AG04450 (cell line): ENCODE data around the gene CNTNAP2. TPM values are rescaled to one million over a fixed set of nuclear protein-coding genes. Genes with fewer than 3 reads are reported as not detected.

ENCODE experiments used
- CTCF ChIA-PET: fragments of 300-600, 350-600 bp; formaldehyde crosslinking; extraction: SDS; loops from one replicate; lab custom pipeline; 2022; ENCODE audit warnings: antibody characterized with exemption, inconsistent platforms; lab: Charles Lee
- POLR2A ChIA-PET: fragments of 350-600 bp; formaldehyde crosslinking; extraction: SDS; loops from one replicate; lab custom pipeline; 2021; ENCODE audit warnings: antibody characterized with exemption, inconsistent platforms; lab: Yijun Ruan, JAX
- DNase-seq: peaks from one replicate; pipeline ENCODE4 v3.0.0-alpha.2; 2011; ENCODE audit warnings: low read depth, low spot score
- H3K27ac ChIP-seq: one replicate; pipeline ENCODE4 v1.5.1; 2012; ENCODE audit warnings: low read depth, low read length, control low read depth
- H3K27me3 ChIP-seq: one replicate; pipeline ENCODE4 v1.6.0; 2012; ENCODE audit warnings: low read length; ENCODE audit not compliant: control insufficient read depth, insufficient read depth
- H3K4me3 ChIP-seq: 2 replicates; pipeline ENCODE4 v1.5.1; 2011; ENCODE audit warnings: mild to moderate bottlenecking, low read depth, low read length, control low read depth
- H3K9me3 ChIP-seq: 2 replicates; pipeline ENCODE4 v1.5.1; 2012; ENCODE audit warnings: low read length; ENCODE audit not compliant: control insufficient read depth, insufficient read depth
- polyA plus RNA-seq: library from polyadenylated mRNA; depleted of rRNA; stranded (reverse); fragments of >200 nt; gene quantifications from 2 replicates; pipeline ENCODE4 v1.2.3, GENCODE V29; 2011
- TF ChIP-seq, protein P1 (sequence below): IDR thresholded peaks from 2 replicates; pipeline ENCODE4 v1.5.1; 2011; ENCODE audit warnings: low read depth, low read length, control low read depth, inconsistent platforms

The CNTNAP2 gene
- polyA plus RNA-seq, 1 experiment: not detected

DNA sequence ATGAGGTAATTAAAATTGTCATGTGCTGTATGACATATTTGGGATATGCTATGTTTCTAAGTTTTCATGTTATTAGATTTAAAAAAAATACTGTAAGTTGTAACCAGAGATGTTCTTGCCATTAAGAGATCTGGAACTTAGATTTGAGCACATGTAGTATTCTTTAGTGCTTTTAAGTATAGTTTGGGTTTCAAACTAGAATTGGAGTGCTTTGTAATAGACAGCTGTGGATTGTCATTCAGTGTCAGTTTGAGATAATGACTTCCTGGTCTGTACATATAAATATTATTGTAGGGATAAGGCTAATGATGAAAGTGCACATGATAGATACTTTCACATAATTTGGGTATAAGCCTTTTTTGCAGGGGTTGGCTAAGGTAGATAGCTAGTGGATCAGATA lies 936.2 kb downstream of the CNTNAP2 start:
- TF ChIP-seq, protein P1, sequence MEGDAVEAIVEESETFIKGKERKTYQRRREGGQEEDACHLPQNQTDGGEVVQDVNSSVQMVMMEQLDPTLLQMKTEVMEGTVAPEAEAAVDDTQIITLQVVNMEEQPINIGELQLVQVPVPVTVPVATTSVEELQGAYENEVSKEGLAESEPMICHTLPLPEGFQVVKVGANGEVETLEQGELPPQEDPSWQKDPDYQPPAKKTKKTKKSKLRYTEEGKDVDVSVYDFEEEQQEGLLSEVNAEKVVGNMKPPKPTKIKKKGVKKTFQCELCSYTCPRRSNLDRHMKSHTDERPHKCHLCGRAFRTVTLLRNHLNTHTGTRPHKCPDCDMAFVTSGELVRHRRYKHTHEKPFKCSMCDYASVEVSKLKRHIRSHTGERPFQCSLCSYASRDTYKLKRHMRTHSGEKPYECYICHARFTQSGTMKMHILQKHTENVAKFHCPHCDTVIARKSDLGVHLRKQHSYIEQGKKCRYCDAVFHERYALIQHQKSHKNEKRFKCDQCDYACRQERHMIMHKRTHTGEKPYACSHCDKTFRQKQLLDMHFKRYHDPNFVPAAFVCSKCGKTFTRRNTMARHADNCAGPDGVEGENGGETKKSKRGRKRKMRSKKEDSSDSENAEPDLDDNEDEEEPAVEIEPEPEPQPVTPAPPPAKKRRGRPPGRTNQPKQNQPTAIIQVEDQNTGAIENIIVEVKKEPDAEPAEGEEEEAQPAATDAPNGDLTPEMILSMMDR: no peak
- CTCF ChIA-PET: no interaction called here

DNA sequence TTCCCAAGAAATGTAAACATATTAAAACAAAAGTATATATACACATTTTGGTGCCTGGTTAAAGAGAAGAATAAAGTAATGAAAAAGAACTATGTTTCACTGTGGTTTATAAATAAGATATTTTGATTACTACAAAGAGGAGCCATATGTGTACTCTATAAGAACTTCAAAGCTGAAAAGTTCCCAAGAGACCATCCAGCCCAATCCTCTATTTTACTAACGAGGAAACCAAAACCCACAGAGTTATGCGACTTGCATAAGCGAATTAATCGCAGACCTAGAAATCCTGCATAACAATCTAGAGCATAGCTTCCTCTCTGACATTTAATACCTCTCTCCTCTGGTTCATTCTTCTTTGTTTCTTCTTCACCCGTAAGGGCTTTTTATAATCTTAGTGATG lies 937.1 kb downstream of the CNTNAP2 start:
- ChIA-PET CTCF (no interaction called here), POLR2A (no interaction called here)
- H3K27ac ChIP-seq: no peak overlapping the region
- peaks cover 3% of the 10 kb centered on the region; the same call in 1 of the 2 replicates for H3K9me3 ChIP-seq
- DNase-seq: no peak
- H3K4me3 ChIP-seq: no peak overlapping the region
- no peaks in the 10 kb centered on the region for H3K27me3 ChIP-seq
- TF ChIP-seq, protein P1: no peak

More for the DNA sequence above, 936.2 kb downstream of the CNTNAP2 start:
- POLR2A ChIA-PET: no interaction called here
- Histone ChIP-seq H3K27ac (no peak overlapping the region), H3K27me3 (no peaks in the 10 kb centered on the region), H3K9me3 (peaks cover 7% of the 10 kb centered on the region; the same call in 1 of the 2 replicates), H3K4me3 (no peak overlapping the region)
- DNase-seq: no peak

GRCh38 chr7:147060070-147060469 lies 943.5 kb downstream of the CNTNAP2 start:
- Histone ChIP-seq H3K4me3 (no peak overlapping the region), H3K9me3 (peaks cover 3% of the 10 kb centered on the region), H3K27me3 (no peaks in the 10 kb centered on the region), H3K27ac (no peak overlapping the region)
- TF ChIP-seq, protein P1: no peak
- CTCF ChIA-PET: no interaction called here
- POLR2A ChIA-PET: no interaction called here
- no peak for DNase-seq

DNA sequence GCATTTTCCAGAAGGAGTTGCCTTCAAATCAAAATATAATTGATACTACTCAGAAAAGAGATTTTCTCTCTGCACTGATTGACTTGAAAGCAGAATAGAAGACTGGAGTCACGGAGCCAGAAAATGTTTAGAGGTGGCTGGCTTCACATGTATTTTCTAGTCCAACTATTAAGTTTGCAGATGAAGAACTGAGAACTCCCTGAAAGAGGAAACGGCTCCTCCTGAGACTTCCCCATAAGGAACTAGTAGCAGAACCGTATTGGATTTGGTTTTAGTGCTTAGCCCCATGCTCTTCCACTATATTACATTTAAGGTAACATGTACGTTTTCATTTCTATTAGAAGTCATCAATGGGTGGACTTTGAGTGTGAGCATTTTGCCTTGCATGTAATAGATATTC lies 946.3 kb downstream of the CNTNAP2 start:
- TF ChIP-seq, protein P1: no peak
- Histone ChIP-seq H3K27ac (no peak overlapping the region), H3K27me3 (no peaks in the 10 kb centered on the region), H3K9me3 (peaks cover 6% of the 10 kb centered on the region), H3K4me3 (no peak overlapping the region)
- no peak for DNase-seq
- ChIA-PET CTCF (no interaction called here), POLR2A (no interaction called here)

DNA sequence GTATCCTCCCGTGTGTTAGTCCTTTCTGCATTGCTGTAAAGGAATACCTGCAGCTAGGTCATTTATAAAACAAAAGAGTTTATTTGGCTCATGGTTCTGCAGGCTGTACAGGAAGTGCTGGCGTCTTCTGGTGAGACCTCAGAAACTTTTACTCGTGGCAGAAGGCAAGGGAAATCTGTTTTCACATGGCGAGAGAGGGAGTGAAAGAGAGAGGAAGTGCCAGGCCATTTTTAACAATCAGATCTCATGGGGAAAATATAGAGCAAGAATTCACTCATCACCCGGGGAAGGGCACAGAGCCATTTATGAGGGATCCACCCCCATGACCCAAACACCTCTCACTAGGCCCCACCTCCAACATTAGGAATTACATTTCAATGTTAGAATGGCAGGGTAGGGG lies 952.2 kb downstream of the CNTNAP2 start:
- no peak for DNase-seq
- Histone ChIP-seq H3K9me3 (peaks cover 23% of the 10 kb centered on the region), H3K27ac (no peak overlapping the region), H3K4me3 (no peak overlapping the region), H3K27me3 (no peaks in the 10 kb centered on the region)
- TF ChIP-seq, protein P1: no peak
- ChIA-PET CTCF (no interaction called here), POLR2A (no interaction called here)
